Suprapubic skin (tissue), 4 donors: ENCODE data around the gene PPIL3. TPM values are rescaled to one million over a fixed set of nuclear protein-coding genes. Genes with fewer than 3 reads are reported as not detected.

Experiments used
- DNase-seq, 2 donors: peaks; one replicate each; pipeline ENCODE4 v3.0.0-alpha.2; 2019; ENCODE audit warnings: low spot score in 2 of 2
- H3K27ac ChIP-seq: fragments of 200-600 bp; sonication (generic); one replicate; pipeline ENCODE4 v1.5.1; 2019
- H3K27me3 ChIP-seq: fragments of 200-600 bp; sonication (generic); one replicate; pipeline ENCODE4 v1.5.1; 2019
- H3K36me3 ChIP-seq: fragments of 200-600 bp; sonication (generic); one replicate; pipeline ENCODE4 v1.5.1; 2019
- H3K4me1 ChIP-seq: fragments of 200-600 bp; sonication (generic); one replicate; pipeline ENCODE4 v1.5.1; 2019
- H3K4me3 ChIP-seq: fragments of 200-600 bp; sonication (generic); one replicate; pipeline ENCODE4 v1.5.1; 2019; ENCODE audit warnings: mild to moderate bottlenecking
- H3K9me3 ChIP-seq: fragments of 200-600 bp; sonication (generic); one replicate; pipeline ENCODE4 v1.5.1; 2019
- EP300 ChIP-seq: sonication (generic); formaldehyde crosslinking; IDR thresholded peaks from one replicate; pipeline ENCODE4 v1.6.1; 2017; ENCODE audit warnings: antibody characterized with exemption
- POLR2A ChIP-seq, 2 donors: fragments of 450-650 bp; IDR thresholded peaks; one replicate each; pipeline ENCODE4 v1.6.1; 2017; ENCODE audit warnings: antibody characterized with exemption in 2 of 2, mild to moderate bottlenecking in 2 of 2, moderate library complexity in 2 of 2
- POLR2AphosphoS5 ChIP-seq, 3 donors: sonication (generic); formaldehyde crosslinking; IDR thresholded peaks; one replicate each; pipeline ENCODE4 v1.6.1; 2017; ENCODE audit warnings: antibody characterized with exemption in 3 of 3
- WGBS: methylation state at CpG from one replicate; pipeline ENCODE4 v1.1.5; 2018; 5-methylcytosine and 5-hydroxymethylcytosine counted together
- total RNA-seq, 4 donors: library from RNA; depleted of rRNA; stranded (reverse); fragments of >200 nt; gene quantifications; one replicate each; pipeline ENCODE4 v1.1.0, GENCODE V29; 2016
- TF ChIP-seq, protein P1 (sequence below), 2 donors: fragments of 200-600 bp in 1 of 2; fragments of 450-650 bp in 1 of 2; sonication (generic) in 1 of 2; IDR thresholded peaks; one replicate each; pipeline ENCODE4 v1.5.1; 2016 to 2019; ENCODE audit warnings: antibody characterized with exemption in 2 of 2, mild to moderate bottlenecking in 1 of 2, moderate library complexity in 1 of 2

PPIL3 gene
- total RNA-seq, 4 donors from 2014 or later: 17.4 to 75.8 (median 22.5) TPM

DNA sequence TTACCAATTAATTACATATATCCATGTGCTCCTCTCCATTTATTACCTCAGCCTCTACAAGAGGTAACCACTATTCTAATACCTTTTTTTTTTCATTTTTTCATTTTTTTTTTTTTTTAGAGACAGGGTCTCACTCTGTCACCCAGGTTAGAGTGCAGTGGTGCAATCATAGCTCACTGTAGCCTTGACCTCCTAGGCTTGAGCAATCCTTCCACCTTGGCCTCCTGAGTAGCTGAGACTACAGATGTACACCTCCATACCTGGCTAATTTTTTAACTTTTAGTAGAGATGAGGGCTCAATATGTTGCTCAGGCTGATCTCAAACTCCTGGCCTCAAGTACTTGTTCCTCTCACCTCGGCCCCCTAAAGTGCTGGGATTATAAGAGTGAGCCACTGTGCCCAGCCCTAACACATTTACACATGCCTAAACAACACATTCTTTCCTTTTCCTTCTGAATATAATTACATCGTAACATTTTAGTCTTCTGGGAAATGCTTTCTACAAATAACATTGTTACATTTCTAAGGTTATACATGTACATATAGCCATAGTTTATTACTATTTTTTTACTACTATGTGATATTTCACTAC lies 10.5 kb downstream of the PPIL3 start:
- Histone ChIP-seq H3K4me1 (no peaks in the 10 kb centered on the region), H3K36me3 (peaks cover 85% of the 10 kb centered on the region), H3K4me3 (no peak overlapping the region), H3K9me3 (no peaks in the 10 kb centered on the region), H3K27ac (no peak overlapping the region), H3K27me3 (no peaks in the 10 kb centered on the region)
- TF ChIP-seq, protein P1, sequence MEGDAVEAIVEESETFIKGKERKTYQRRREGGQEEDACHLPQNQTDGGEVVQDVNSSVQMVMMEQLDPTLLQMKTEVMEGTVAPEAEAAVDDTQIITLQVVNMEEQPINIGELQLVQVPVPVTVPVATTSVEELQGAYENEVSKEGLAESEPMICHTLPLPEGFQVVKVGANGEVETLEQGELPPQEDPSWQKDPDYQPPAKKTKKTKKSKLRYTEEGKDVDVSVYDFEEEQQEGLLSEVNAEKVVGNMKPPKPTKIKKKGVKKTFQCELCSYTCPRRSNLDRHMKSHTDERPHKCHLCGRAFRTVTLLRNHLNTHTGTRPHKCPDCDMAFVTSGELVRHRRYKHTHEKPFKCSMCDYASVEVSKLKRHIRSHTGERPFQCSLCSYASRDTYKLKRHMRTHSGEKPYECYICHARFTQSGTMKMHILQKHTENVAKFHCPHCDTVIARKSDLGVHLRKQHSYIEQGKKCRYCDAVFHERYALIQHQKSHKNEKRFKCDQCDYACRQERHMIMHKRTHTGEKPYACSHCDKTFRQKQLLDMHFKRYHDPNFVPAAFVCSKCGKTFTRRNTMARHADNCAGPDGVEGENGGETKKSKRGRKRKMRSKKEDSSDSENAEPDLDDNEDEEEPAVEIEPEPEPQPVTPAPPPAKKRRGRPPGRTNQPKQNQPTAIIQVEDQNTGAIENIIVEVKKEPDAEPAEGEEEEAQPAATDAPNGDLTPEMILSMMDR (IDR thresholded peaks at IDR 0.05): no peak
- no peak for TF ChIP-seq POLR2A (IDR thresholded peaks at IDR 0.05)
- TF ChIP-seq POLR2AphosphoS5 (IDR thresholded peaks at IDR 0.05): no peak
- TF ChIP-seq EP300: no peak
- 83% methylated on average over 2 of the region's 2 CpGs for WGBS
- no peak for DNase-seq

DNA sequence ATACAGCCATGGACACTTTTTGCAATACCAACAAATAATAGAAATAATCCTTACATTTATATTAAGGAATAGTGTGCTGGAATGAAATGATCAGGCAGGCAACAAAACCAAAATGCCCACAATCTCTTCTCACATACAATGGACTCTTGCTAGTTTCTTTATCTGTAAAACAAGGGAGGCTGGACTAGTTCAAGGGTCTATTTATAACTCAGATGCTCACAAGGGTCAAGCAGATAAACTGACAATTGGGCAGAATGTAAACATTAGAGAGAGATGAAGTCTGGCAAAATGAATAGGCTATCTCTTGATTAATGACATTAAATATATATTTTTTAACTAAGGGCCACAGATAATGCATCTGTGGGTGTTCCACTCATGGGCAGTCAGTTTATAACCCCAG lies 11.4 kb downstream of the PPIL3 start:
- Histone ChIP-seq H3K27ac (no peak overlapping the region), H3K4me3 (no peak overlapping the region), H3K27me3 (no peaks in the 10 kb centered on the region), H3K36me3 (peaks cover 86% of the 10 kb centered on the region), H3K9me3 (no peaks in the 10 kb centered on the region), H3K4me1 (no peaks in the 10 kb centered on the region)
- no peak for TF ChIP-seq POLR2A (IDR thresholded peaks at IDR 0.05)
- TF ChIP-seq, protein P1 (IDR thresholded peaks at IDR 0.05): no peak
- no peak for TF ChIP-seq EP300
- TF ChIP-seq POLR2AphosphoS5 (IDR thresholded peaks at IDR 0.05): no peak
- DNase-seq: no peak

DNA sequence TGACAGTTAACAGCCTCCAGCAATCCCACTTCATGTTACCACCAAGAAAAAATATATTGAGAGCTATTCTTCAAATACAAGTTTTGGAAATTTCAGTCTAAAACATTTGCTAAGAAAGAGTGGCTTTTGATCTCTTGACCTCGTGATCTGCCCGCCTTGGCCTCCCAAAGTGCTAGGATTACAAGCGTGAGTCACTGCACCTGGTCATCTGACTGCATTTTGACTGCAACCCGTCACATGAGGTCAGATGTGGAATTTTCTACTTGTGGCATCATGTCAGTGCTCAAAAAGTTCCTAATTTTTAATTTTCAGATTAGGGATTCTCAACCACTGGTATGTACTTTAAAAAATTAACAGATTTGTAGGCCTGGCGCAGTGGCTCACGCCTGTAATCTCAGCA lies 15.3 kb downstream of the PPIL3 start:
- no peaks in the 10 kb centered on the region for H3K9me3 ChIP-seq
- no peak overlapping the region for H3K4me3 ChIP-seq
- no peak overlapping the region for H3K27ac ChIP-seq
- WGBS: 95% methylated on average over 6 of the region's 6 CpGs
- no peaks in the 10 kb centered on the region for H3K4me1 ChIP-seq
- H3K36me3 ChIP-seq: peaks cover 59% of the 10 kb centered on the region
- H3K27me3 ChIP-seq: no peaks in the 10 kb centered on the region
- TF ChIP-seq POLR2A (IDR thresholded peaks at IDR 0.05): no peak
- DNase-seq: no peak

DNA sequence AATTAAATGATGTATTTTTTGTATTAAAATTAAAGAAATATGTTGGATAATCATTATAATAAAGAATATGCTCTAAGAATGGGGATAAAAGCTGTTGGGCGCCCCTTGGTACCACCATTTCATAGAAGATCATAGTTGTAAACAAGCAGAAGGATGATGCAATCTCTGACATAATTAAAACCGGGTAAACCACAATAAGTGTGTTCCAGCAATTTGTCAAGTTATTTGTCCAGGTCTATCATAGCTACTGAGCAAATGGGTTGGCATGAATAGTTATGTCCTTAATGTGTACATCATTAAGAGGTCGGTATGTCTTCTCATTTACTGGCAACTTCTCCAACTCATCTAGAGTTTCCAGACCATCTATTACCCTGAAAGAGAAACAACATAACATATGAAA lies 17.7 kb downstream of the PPIL3 start:
- Histone ChIP-seq H3K4me1 (peaks cover 7% of the 10 kb centered on the region), H3K27me3 (no peaks in the 10 kb centered on the region), H3K36me3 (peaks cover 46% of the 10 kb centered on the region), H3K27ac (no peak overlapping the region), H3K4me3 (no peak overlapping the region), H3K9me3 (no peaks in the 10 kb centered on the region)
- TF ChIP-seq POLR2A (IDR thresholded peaks at IDR 0.05) (no peak), EP300 (no peak), POLR2AphosphoS5 (IDR thresholded peaks at IDR 0.05) (no peak)
- TF ChIP-seq, protein P1 (IDR thresholded peaks at IDR 0.05): no peak
- no peak for DNase-seq
- 57% methylated on average over 3 of the region's 3 CpGs for WGBS

DNA sequence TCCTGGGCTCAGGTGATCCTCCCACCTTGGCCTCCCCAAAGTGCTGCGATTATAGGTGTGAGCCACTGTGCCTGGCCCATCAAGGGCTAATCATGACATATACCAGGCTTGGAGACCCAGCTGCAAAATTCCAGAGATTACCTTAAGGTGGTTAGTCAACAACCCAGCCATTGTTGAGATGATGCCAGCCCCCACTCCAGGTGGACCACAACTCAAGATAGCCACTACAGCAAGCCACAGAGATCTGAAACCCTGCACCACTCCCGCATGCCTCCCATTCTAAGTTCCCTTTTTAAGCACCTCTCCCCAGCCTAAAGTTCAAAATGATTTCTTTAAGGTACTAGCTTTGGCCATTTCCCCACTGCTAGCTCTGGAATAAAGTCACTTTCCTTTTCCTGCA lies 19.9 kb downstream of the PPIL3 start:
- TF ChIP-seq POLR2AphosphoS5 (IDR thresholded peaks at IDR 0.05) (no peak), POLR2A (IDR thresholded peaks at IDR 0.05) (no peak), EP300 (no peak)
- TF ChIP-seq, protein P1 (IDR thresholded peaks at IDR 0.05): no peak
- H3K9me3 ChIP-seq: no peaks in the 10 kb centered on the region
- no peak overlapping the region for H3K27ac ChIP-seq
- peaks cover 13% of the 10 kb centered on the region for H3K4me1 ChIP-seq
- no peaks in the 10 kb centered on the region for H3K27me3 ChIP-seq
- no peak for DNase-seq
- no peak overlapping the region for H3K4me3 ChIP-seq
- H3K36me3 ChIP-seq: peaks cover 24% of the 10 kb centered on the region
- 88% methylated on average over 2 of the region's 2 CpGs for WGBS
